HG03565 (cell line): ENCODE data around the gene MAP6D1.
A peak's percentile ranks its signal among the peaks of the same experiment; 100 is the strongest.
"Not testable (repeated sequence)": the region's sequence is repeated elsewhere in the genome, so short reads cannot be mapped to it uniquely, and the experiment has no call there.

ENCODE experiments used
- ATAC-seq: cut with Tn5 transposase; IDR thresholded peaks from one replicate; pipeline ENCODE4 v1.9.1; 2021; ENCODE audit warnings: mild to moderate bottlenecking, moderate library complexity; ENCODE audit not compliant: unreplicated experiment

The MAP6D1 gene

GRCh38 chr3:183801601-183802000 is 23.8 kb downstream of the MAP6D1 start:
- ATAC-seq: no peak

- ATAC-seq: no peak
Observed at GRCh38 chr3:183800243-183800863, 25.0 kb downstream of the MAP6D1 start.

DNA sequence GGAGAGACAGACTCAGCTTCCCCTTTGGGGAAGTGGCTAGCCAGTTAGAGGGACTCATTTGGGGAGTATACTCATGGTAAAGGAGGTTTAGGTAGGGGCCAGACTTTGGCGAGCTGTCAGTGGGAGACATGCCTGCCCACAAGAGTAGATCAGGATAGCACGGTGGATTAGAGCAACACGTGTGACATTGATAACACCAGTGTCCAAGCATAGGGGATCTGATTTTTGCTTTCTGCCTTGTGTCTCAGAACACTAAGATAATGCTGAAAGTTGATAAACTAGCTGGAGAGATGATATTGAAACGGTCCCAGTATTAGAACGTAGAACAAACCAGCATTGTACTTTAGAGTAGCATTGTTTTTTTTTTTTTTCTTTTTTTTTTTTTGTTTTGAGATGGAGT is 25.9 kb downstream of the MAP6D1 start:
- no peak for ATAC-seq

GRCh38 chr3:183797996-183798395 is 27.4 kb downstream of the MAP6D1 start:
- ATAC-seq: no peak

DNA sequence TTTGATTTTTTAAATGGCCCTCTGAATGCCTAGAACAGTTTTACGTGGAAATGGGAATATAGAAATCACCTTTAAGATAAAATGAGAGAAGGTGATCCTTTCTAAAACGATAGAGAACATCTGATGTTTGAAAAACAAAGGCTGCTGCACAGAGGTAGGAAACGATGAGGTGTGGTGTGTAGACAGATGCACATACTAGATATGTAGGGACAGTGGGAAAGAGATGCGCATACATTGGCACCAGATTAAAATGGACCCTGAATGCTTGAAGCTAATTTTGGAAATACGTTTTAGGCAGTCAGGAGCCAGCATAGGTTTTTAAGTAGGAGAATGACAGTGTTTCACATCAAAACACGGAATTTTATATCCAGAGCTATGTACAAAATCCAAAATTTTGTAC is 29.0 kb downstream of the MAP6D1 start:
- no peak for ATAC-seq

DNA sequence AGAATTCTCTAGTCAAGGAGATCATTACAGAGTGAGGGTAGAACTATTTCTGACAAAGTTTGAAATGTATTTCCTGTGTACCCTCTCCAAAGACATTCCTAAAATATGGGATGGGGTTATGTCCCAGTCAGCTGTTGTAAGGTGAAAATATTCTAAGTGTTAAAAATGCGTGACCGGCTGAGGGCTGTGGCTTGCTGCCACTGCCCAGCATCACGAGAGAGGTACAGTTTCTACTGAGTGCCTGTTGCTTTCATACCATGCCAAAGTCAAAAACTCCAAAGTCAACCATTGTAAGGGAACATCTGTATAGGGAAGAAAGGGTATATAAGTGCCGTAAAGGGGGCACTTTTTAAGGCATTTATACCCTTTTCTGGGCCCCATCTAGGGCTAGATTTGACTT is 30.9 kb downstream of the MAP6D1 start:
- ATAC-seq: no peak

- ATAC-seq: no peak
Observed at GRCh38 chr3:183792976-183793375, 32.4 kb downstream of the MAP6D1 start.

- ATAC-seq: no peak
Observed at GRCh38 chr3:183790700-183791099, 34.7 kb downstream of the MAP6D1 start.

- no peak for ATAC-seq
Observed at GRCh38 chr3:183789826-183790225, 35.6 kb downstream of the MAP6D1 start.

DNA sequence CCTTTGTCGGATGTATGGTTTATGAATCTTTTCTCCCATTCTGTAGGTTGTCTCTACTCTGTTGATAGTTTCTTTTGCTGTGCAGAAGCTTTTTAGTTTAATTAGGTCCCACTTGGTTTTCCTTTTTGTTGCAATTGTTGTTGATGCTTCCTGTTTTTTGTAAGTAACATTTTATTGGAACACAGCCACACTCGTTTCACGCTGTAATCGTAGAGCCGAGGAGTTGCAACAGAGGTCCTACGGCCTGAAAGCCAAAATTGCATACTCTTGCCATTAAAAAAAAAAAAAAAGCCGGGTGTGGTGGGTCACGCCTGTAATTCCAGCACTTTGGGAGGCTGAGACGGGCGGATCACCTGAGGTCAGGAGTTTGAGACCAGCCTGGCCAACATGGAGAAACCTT is 40.9 kb downstream of the MAP6D1 start:
- not testable (repeated sequence) for ATAC-seq

- ATAC-seq: no peak
Observed at GRCh38 chr3:183782576-183783276, 42.7 kb downstream of the MAP6D1 start.

DNA sequence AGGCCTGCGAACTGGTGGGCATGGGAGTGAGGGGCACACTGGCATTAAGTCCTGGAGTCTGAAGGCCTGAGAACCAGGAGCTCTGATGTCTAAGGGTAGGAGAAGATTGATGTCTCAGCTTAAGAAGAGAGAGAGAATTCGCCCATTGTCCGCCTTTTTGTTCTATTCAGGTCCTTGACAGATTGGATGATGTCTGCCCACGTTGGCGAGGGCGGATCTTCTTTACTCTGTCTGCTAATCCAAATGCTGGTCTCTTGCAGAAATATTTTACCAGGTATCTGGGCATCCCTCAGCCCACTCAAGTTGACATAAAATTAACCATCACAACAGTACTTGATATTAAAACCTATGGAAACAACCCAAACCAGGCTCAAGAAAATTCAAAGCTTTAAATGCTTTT is 44.1 kb downstream of the MAP6D1 start:
- ATAC-seq: no peak

DNA sequence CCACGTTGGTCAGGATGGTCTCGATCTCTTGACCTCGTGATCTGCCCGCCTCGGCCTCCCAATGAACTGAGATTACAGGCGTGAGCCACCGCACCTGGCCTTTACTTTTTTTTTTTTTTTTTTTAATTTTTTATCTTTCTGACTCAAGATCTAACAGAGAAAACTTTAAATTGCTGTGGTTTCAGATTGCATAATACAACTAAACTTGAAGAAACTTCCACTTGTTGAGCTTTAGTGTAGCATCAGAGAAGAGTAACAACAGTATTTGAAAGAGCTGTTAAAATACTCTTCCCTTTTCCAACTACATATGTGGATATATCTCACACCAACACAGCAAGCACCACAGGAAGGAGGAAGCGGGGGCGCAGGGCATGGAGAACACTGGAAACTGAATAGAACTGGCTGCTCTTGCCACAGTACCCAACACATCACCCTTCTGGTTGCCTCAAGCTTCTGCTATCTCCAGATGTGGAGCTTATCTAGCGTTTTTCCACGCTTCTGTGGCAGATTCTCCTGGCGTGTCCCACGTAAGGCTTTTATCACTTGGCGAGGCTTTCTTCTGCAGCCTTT is 45.4 kb downstream of the MAP6D1 start:
- ATAC-seq: no peak

GRCh38 chr3:183777016-183777618 is 48.3 kb downstream of the MAP6D1 start:
- no peak for ATAC-seq

DNA sequence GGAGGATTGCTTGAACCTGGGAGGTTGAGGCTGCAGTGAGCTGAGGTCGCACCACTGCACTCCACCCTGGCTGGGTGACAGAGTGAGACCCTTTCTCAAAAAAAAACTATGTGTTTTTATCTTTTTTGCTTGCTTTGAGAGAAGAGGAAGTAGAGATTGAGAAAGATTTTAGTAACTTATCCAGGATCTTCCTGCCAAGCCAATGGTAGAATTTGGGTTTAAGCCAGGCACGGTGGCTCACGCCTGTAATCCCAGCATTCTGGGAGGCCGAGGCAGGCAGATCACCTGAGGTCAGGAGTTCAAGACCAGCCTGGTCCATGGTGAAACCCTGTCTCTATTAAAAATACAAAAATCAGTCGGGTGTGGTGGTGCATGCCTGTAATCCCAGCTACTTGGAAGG is 48.9 kb downstream of the MAP6D1 start:
- ATAC-seq: not testable (repeated sequence)

- no peak for ATAC-seq
Observed at GRCh38 chr3:183775781-183776180, 49.6 kb downstream of the MAP6D1 start.

DNA sequence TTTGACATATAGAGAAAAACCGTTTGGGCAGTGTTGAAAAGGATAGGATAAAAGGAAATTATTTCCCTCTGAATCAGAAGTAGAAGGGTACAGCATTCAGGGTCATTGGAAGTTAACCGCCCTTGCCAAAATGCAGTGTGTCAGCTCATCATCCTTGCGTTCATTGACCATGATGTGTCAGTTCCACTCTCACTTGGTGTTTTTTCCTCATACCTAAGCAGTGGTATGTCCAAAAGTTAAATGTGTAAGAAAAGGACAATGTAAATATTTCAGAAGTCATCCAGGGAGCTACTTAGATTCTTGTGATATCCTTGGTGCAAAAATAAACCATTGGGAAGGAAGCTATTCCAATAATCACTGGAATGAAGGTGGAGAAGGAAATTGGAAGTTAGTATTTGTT is 50.7 kb downstream of the MAP6D1 start:
- no peak for ATAC-seq

DNA sequence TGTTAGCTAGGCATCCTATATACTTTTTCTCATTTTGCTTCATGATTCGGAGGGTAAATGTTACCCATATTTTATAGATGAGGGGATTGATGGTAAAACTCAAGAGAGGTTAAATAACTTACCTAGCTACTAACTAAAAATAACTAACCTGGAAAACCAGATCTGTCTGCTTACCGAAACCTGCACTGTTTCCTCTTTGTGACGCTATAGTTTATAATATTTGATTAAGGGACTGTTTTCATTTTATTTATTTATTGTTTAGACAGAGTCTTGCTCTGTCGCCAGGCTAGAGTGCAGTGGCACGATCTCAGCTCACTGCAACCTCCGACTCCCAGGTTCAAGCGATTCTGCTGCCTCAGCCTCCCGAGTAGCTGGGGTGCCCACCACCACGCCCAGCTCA is 55.9 kb downstream of the MAP6D1 start:
- ATAC-seq: no peak

- no peak for ATAC-seq
Observed at GRCh38 chr3:183768114-183768513, 57.3 kb downstream of the MAP6D1 start.

GRCh38 chr3:183766745-183767606 is 58.4 kb downstream of the MAP6D1 start:
- ATAC-seq: peak; percentile 71

- no peak for ATAC-seq
Observed at GRCh38 chr3:183766107-183766506, 59.3 kb downstream of the MAP6D1 start.
